ENCODE measurements around the gene CTNND2. TPM values are rescaled to one million over a fixed set of nuclear protein-coding genes. Genes with fewer than 3 reads are reported as not detected.

CTNND2 gene
- total RNA-seq, 2 experiments from 2014 or later = not detected

- ChIA-PET CTCF (no interaction called here), POLR2A (no interaction called here)
Measured at GRCh38 chr5:11791792-11792191, 112.5 kb downstream of the CTNND2 start.

GRCh38 chr5:11790201-11790600 is 114.0 kb downstream of the CTNND2 start:
- CTCF ChIA-PET = no interaction called here
- POLR2A ChIA-PET = no interaction called here

DNA sequence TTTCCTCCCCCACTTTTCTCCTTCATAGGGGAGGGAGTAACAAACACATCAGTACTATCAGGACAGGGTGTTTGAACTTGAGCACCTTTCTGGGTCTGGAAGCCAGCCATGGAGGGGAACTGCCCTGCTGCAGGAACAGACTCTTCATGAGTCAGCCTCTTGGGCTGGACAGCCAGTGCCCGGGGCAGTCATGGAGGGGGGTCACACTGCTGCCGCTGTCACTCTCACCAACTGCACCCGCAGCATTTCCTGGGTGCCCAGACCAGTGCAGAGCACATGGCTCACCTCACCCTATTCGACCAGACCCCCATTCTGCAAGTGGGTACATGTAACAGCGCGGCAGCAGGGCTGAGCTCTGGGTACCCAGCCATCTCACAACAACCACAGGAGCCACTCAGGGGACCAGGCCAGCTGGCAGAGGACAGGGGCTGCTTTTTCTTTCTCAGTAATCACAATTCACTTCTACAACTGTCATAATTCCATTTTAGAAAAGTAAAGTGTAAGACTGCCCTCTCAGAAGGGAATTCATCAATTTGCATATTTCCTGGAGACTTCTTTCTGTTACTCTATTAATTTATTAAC is 118.4 kb downstream of the CTNND2 start:
- CTCF ChIA-PET = no interaction called here

DNA sequence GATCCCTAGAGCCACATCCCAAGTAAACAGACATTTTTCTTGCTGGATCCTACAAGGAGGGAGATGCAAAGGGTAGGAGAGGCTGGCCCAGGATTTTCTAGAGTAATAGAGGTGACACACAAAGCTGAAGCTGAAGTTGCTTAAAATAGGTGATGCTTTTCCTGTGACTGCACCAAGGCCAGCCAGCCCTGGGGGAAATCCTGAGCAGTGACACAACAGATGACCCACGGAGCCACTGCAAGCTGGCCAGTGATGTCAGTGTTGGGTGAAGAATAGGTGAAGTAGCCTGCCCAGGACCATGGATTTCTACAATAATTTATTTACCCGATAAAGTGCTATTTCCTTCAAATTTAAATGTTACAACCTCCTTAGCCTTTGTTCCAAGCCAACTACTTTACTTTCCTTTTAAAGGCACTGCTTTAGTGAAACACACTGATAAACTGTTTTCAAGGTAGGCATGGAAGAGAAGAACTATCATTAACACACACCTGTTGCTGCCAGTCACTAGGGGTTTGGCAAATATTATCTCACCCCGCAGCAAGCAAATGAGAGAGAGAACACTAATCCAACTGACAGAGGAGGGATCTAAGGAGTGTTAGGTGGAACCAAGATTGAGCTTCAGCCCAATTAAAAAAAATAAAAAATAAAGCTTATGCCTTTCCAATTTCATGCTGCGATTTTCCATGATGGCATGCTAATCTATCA is 123.5 kb downstream of the CTNND2 start:
- ChIA-PET CTCF (no interaction called here), POLR2A (no interaction called here)

More for the DNA sequence above, 118.4 kb downstream of the CTNND2 start:
- POLR2A ChIA-PET = no interaction called here

DNA sequence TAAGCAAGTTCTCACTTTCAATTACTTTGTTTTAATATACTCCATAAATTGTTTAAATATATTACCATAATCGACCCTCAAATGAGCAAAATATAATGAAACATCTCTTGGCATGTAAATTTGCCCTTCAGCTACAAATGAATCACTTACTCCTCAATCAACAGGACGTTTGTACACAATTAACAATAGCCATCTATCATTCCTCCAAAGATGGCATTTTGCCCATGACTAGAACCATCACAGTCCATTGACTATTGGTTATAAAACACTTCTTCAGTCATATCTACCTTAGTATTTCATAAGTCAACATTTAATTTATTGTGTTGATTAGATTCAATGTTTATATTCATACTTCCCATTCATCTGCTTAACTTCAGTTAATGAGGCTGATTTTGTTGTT is 127.2 kb downstream of the CTNND2 start:
- ChIA-PET CTCF (no interaction called here), POLR2A (no interaction called here)

DNA sequence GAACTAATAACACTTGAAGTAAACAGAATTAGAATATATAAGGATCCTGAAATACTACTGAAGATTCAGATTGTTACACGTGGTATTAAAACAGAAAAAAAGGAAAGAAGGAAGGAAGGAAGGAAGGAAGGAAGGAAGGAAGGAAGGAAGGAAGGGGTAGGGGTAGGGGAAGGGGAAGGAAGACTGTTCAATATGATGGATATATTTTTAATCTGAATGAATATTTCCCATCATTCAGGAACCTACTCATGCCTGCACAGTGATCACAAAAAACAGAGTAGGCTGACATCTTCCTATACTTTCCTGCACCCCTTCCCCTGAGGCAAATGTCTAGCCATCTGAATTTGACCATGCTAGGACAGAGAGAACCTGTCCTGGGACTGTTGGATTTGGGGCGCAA is 133.9 kb downstream of the CTNND2 start:
- CTCF ChIA-PET = no interaction called here

DNA sequence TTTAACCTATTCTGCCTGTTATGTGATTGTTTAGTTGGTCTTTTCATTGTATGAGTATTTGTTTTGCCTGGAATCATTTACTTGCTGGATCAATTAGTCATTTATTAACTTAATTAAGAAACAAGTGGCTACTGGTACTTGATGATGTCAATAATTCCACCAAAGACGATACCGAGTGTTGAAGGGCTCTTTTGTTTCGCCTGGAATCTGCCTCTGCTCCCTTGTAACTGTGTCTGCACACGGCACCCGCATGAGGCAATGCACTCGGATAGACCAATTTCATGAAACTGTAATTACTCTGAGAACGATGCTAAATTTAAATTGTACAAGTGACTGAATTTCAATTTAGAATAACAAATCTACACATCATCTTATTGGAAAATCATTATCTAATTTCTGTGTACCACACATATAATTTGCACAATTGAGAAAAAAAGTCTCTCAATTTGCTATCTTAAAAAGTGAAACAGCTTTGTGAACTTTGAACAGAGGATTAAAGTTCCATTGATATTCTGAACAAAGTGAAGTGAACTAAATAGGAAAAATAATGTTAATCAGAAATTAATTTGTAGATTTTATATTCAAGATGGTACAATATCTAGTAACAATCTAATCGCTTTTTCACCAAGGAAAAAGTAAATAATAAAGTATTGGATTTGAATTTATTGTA is 143.2 kb downstream of the CTNND2 start:
- CTCF ChIA-PET = no interaction called here
- POLR2A ChIA-PET = no interaction called here

More for the DNA sequence above, 133.9 kb downstream of the CTNND2 start:
- POLR2A ChIA-PET = no interaction called here

DNA sequence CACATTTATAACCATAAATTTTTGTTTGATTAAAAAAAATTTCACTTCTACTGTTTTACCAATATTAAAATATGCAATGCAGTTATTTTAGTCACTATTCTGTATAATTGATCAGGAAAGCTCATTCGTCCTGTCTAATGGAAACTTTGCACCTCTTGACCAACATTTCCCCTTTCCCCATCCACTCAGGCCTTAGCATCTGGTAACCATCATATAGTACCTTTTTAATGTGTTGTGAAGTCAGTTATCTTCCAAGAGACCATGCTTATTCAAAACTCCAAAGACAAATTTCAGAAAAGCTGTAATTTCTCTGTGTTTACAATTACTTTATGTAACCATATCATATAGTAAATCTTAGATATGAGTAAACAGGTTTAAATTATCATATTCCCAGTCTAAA is 145.9 kb downstream of the CTNND2 start:
- ChIA-PET POLR2A (no interaction called here), CTCF (no interaction called here)

GRCh38 chr5:11757661-11758060 is 146.6 kb downstream of the CTNND2 start:
- POLR2A ChIA-PET = no interaction called here
- CTCF ChIA-PET = no interaction called here

- POLR2A ChIA-PET = no interaction called here
- CTCF ChIA-PET = no interaction called here
Measured at GRCh38 chr5:11737010-11737409, 167.2 kb downstream of the CTNND2 start.

DNA sequence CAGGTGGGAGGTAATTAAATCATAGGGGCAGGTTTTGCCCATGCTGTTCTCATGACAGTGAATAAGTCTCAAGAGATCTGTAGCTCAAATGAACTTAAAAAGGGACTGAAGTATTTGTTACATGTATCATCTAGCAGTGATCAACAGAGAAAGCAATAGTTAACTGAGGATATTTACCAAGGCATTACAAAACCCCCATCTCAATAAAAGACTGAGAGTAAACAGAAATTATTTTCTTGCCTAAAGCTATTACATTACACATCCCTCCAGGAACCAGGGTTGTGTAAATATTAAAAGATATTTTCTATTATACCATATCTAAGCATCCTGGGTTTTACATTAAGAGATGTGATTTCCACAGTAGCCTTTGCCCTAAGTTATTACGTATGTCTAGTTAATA is 169.9 kb downstream of the CTNND2 start:
- POLR2A ChIA-PET = no interaction called here
- CTCF ChIA-PET = no interaction called here

DNA sequence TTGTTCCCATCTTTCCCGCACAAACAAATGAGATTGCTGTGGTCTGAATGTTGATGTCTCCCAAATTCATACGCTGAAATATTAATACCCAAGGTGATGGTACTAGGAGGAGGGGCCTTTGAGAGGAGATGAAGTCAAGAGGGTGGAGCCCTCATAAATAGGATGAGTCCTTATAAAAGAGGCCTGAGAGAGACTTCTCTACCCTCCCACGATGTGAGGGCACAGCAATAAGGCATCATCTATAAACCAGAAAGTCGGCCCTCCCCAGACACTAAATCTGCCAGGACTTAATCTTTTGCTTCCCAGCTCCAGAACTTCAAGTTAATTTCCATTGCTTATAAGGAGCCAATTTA is 170.4 kb downstream of the CTNND2 start:
- ChIA-PET POLR2A (no interaction called here), CTCF (no interaction called here)

GRCh38 chr5:11733185-11733839 is 170.9 kb downstream of the CTNND2 start:
- ChIA-PET POLR2A (no interaction called here), CTCF (no interaction called here)

DNA sequence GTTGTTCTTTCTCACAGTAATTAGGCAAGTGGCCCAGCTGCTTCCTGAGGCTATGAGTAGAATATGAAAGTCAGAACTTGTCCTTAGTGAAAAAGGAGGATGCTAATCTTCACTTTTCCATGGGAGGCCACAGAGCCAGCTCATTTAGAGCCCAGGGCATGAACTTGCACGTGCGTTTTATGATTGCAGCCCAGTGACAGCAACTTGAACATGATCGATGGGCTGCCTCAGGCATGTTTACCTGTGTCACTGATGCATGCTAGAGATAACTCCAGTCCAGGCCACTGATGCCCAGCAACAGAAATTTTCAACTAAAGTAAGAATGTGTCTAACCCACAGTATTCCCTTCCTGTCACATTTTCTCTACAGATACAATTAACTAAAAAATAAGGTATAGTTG is 179.3 kb downstream of the CTNND2 start:
- ChIA-PET POLR2A (no interaction called here), CTCF (no interaction called here)

DNA sequence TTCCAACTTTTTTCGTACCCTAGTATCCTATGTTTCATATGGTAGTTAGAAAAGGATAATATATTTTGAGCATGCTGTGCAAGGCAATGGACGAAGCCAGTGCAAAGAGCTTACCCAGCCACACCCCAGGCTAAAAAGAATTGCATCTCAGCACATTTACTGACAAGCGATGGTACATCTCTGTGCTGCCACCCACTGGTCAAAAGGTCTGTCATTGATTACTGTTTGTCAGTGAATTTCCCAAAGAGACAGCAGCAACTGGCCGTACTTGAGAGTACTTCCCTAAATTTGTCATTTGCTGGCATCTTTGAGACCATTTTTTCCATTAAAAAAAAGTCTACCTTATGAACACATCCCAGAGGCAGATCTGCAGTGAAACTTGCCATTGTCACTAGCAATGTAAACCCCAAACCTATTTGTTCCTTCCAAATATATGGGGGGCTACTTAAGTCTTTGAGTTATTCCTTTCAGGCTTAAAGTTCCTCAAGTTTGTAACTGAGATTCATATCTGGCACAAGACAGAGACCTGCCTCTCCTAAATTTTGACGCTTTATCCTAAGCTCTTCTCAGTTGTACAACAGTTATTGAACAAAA is 184.3 kb downstream of the CTNND2 start:
- CTCF ChIA-PET = no interaction called here
- POLR2A ChIA-PET = no interaction called here

DNA sequence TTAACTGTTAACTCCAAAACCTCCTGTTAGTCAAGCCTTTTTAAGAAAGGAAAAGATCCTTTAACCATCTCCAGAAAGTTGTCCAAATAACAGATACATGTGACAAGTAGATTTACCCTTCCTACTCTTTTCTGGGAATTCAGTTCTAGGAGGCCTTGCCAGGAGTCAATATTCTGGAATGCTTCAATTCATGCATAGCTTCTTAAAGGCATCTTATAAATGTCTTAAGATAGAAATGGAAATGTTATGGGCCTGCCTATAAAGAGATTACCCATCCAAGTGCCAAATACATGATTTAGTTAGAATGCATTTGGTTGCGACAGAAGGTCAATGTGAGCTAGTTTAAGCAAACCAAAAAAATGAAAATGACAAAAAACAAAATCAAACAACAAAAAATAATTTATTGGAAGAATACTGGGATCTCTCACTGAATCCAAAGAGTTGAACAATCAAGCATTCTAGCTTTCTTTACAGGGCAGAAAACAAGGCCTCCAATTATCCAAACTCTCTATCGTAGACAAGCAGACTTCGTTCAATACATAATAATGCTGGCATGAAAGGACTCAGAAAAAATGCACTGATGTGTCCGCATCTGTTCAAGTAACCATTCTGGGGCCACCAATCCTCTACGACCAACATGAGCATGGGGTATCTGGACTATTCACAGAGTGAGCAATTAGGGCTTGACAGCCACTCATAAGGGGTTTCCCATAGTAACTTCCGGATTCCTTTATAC is 188.6 kb downstream of the CTNND2 start:
- CTCF ChIA-PET = no interaction called here
- POLR2A ChIA-PET = no interaction called here

DNA sequence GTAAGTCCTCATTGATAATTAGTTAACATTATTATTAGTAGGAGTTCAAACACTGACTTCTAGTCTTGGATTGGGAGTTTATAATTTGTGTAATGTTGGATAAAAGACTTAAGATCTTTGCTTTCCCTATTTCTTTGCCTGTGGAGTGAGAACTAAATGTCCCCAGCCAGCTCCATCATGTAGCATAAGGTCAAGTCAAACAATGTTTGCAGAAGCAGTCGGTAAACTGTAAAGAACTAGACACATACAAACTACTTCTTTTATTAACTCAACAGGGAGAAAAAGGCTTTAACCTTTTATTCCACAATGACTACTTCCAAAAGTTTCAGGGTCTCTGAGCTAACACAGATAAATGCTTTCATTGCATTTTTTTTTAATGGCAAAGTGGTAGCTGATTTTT is 192.3 kb downstream of the CTNND2 start:
- CTCF ChIA-PET = no interaction called here
- POLR2A ChIA-PET = no interaction called here

DNA sequence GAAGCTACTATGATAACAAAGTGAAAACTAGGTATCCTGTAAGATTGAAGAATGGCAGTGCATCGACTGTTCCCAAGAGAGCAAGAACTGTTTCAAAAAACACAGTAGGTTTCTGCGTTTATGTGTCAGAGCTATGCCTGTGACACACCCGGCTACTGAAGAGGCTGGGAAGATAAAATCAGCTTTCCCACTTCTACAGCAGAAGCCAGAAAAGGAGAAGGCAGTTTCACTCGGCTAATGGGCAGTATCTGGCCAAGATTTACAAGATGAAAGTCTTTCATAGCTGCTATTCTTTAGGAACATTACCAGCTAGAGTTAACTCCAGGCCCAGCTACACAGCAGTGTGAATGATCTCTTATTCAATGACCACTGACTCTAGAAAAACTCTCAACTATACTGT is 195.2 kb downstream of the CTNND2 start:
- ChIA-PET POLR2A (no interaction called here), CTCF (no interaction called here)

DNA sequence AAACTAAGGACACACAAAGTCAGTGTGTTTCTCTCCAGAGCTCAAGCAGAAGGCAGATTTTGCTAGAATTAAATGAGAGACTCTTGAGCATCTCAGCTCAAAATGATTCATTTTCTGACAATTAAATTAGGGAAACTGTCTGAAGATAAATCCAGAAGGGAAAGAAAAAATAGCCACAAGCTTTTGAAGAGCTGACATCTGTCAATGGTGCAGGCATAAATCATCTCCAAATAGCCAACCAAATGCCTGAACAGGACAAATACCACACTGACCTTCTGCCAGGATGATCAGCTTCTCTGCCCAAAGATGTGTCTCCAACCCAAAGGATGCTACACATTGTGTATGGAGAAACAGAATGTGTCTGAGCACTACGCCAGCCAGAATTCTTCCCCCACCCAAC is 199.3 kb downstream of the CTNND2 start:
- POLR2A ChIA-PET = no interaction called here
- CTCF ChIA-PET = no interaction called here

- ChIA-PET CTCF (no interaction called here), POLR2A (no interaction called here)
Measured at GRCh38 chr5:11700391-11700790, 203.9 kb downstream of the CTNND2 start.

DNA sequence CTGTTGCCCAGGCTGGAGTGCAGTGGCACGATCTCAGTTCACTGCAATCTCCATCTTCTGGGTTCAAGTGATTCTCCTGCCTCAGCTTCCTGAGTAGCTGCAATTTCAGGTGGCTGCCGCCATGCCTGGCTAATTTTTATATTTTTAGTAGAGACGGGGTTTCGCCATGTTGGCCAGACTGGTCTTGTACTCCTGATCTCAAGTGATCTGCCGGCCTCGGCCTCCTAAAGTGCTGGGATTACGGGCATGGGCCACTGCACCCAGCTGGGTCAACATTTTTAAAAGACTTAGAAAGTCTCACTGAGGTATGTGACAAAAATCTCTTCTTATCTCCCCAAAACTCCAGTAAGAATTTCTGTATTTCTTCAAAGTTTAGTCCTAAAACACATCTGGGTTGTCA is 211.6 kb downstream of the CTNND2 start:
- ChIA-PET POLR2A (no interaction called here), CTCF (no interaction called here)
